ENCODE results near the gene CRIP3.

The CRIP3 gene

GRCh38 chr6:43286456-43286979, 22.1 kb downstream of the CRIP3 start:
- no peak overlapping the region for H4K91ac ChIP-seq (ENCODE audit: low read depth, low read length)

GRCh38 chr6:43285832-43286231, 22.8 kb downstream of the CRIP3 start:
- no CpG with 5 or more reads among the region's 5 CpGs for whole genome bisulfite sequencing (ENCODE audit: extremely low coverage, insufficient coverage, insufficient read length)

More at GRCh38 chr6:43286456-43286979, 22.1 kb downstream of the CRIP3 start:
- Histone ChIP-seq H2BK12ac (ENCODE audit: low read length) (no peak overlapping the region), H3K23ac (ENCODE audit: low read length) (no peak overlapping the region), H3K4me2 (ENCODE audit: low read length) (no peak overlapping the region), H4K8ac (ENCODE audit: low read depth, low read length) (no peak overlapping the region), H3K79me1 (ENCODE audit: low read length) (no peaks in the 10 kb centered on the region), H3K14ac (ENCODE audit: low read length) (no peak overlapping the region), H3K36me3 (ENCODE audit: control insufficient read depth in 1 of 2, insufficient read depth in 2 of 2, low read length in 2 of 2) (no peaks in the 10 kb centered on the region), H2BK5ac (ENCODE audit: low read depth, low read length, poor library complexity) (no peak overlapping the region), H3K9me3 (ENCODE audit: insufficient read depth, low read depth, low read length) (no peaks in the 10 kb centered on the region), H4K12ac (ENCODE audit: low read depth, low read length) (no peak overlapping the region), H3K27me3 (ENCODE audit: insufficient read depth, low read length) (peaks cover 7% of the 10 kb centered on the region), H3K9ac (ENCODE audit: low read length) (no peak overlapping the region), H3K27ac (ENCODE audit: low read depth, low read length) (no peak overlapping the region), H2AK5ac (ENCODE audit: low read length) (no peak overlapping the region), H2AFZ (ENCODE audit: insufficient read depth, low read length, poor library complexity) (no peak overlapping the region), H3K4me3 (ENCODE audit: low read depth, low read length) (no peak overlapping the region), H3K18ac (ENCODE audit: low read length) (no peak overlapping the region), H3K79me2 (ENCODE audit: control insufficient read depth, insufficient read depth, low read length, poor library complexity) (no peaks in the 10 kb centered on the region), H3K4ac (ENCODE audit: low read depth, low read length) (no peak overlapping the region), H2BK120ac (ENCODE audit: insufficient read depth, low read length, poor library complexity) (no peak overlapping the region), H3K4me1 (ENCODE audit: control insufficient read depth in 1 of 2, insufficient read depth in 2 of 2, low read length in 2 of 2) (peaks cover 0 to 4% of the 10 kb centered on the region in 2 experiments)
- DNase-seq = no peak
- no CpG with 5 or more reads among the region's 6 CpGs for WGBS (ENCODE audit: extremely low coverage, insufficient coverage, insufficient read length)

GRCh38 chr6:43284991-43285781, 23.4 kb downstream of the CRIP3 start:
- H3K4ac ChIP-seq (ENCODE audit: low read depth, low read length) = no peak overlapping the region
- H3K79me2 ChIP-seq (ENCODE audit: control insufficient read depth, insufficient read depth, low read length, poor library complexity) = no peaks in the 10 kb centered on the region
- peak overlapping the region; percentile 8 for H2AFZ ChIP-seq (ENCODE audit: insufficient read depth, low read length, poor library complexity)
- H3K18ac ChIP-seq (ENCODE audit: low read length) = no peak overlapping the region
- H3K9ac ChIP-seq (ENCODE audit: low read length) = no peak overlapping the region
- H3K4me3 ChIP-seq (ENCODE audit: low read depth, low read length) = no peak overlapping the region
- no peak overlapping the region for H2AK5ac ChIP-seq (ENCODE audit: low read length)
- peaks cover 0 to 7% of the 10 kb centered on the region in 2 experiments for H3K4me1 ChIP-seq (ENCODE audit: control insufficient read depth in 1 of 2, insufficient read depth in 2 of 2, low read length in 2 of 2)
- peaks cover 7% of the 10 kb centered on the region for H3K27me3 ChIP-seq (ENCODE audit: insufficient read depth, low read length)
- no peak overlapping the region for H3K27ac ChIP-seq (ENCODE audit: low read depth, low read length)
- DNase-seq = no peak
- H2BK12ac ChIP-seq (ENCODE audit: low read length) = no peak overlapping the region
- H4K12ac ChIP-seq (ENCODE audit: low read depth, low read length) = no peak overlapping the region
- no peaks in the 10 kb centered on the region for H3K9me3 ChIP-seq (ENCODE audit: insufficient read depth, low read depth, low read length)
- no peak overlapping the region for H4K8ac ChIP-seq (ENCODE audit: low read depth, low read length)
- no peaks in the 10 kb centered on the region for H3K79me1 ChIP-seq (ENCODE audit: low read length)
- H3K14ac ChIP-seq (ENCODE audit: low read length) = no peak overlapping the region
- H2BK120ac ChIP-seq (ENCODE audit: insufficient read depth, low read length, poor library complexity) = no peak overlapping the region
- H4K91ac ChIP-seq (ENCODE audit: low read depth, low read length) = no peak overlapping the region
- no CpG with 5 or more reads among the region's 83 CpGs for WGBS (ENCODE audit: extremely low coverage, insufficient coverage, insufficient read length)
- H2BK5ac ChIP-seq (ENCODE audit: low read depth, low read length, poor library complexity) = no peak overlapping the region
- H3K23ac ChIP-seq (ENCODE audit: low read length) = no peak overlapping the region
- H3K36me3 ChIP-seq (ENCODE audit: control insufficient read depth in 1 of 2, insufficient read depth in 2 of 2, low read length in 2 of 2) = no peaks in the 10 kb centered on the region
- peak overlapping the region; percentile 56 for H3K4me2 ChIP-seq (ENCODE audit: low read length)

More at GRCh38 chr6:43285832-43286231, 22.8 kb downstream of the CRIP3 start:
- H3K14ac ChIP-seq (ENCODE audit: low read length) = no peak overlapping the region
- H2AK5ac ChIP-seq (ENCODE audit: low read length) = no peak overlapping the region
- no peaks in the 10 kb centered on the region for H3K79me1 ChIP-seq (ENCODE audit: low read length)
- H3K23ac ChIP-seq (ENCODE audit: low read length) = no peak overlapping the region
- H3K4me2 ChIP-seq (ENCODE audit: low read length) = no peak overlapping the region
- H2BK5ac ChIP-seq (ENCODE audit: low read depth, low read length, poor library complexity) = no peak overlapping the region
- H4K12ac ChIP-seq (ENCODE audit: low read depth, low read length) = no peak overlapping the region
- H2AFZ ChIP-seq (ENCODE audit: insufficient read depth, low read length, poor library complexity) = no peak overlapping the region
- no peak overlapping the region for H3K4me3 ChIP-seq (ENCODE audit: low read depth, low read length)
- no peak overlapping the region for H3K9ac ChIP-seq (ENCODE audit: low read length)
- no peak for DNase-seq
- no peak overlapping the region for H3K27ac ChIP-seq (ENCODE audit: low read depth, low read length)
- H3K79me2 ChIP-seq (ENCODE audit: control insufficient read depth, insufficient read depth, low read length, poor library complexity) = no peaks in the 10 kb centered on the region
- H3K4me1 ChIP-seq (ENCODE audit: control insufficient read depth in 1 of 2, insufficient read depth in 2 of 2, low read length in 2 of 2) = peaks cover 0 to 5% of the 10 kb centered on the region in 2 experiments
- H2BK12ac ChIP-seq (ENCODE audit: low read length) = no peak overlapping the region
- no peaks in the 10 kb centered on the region for H3K36me3 ChIP-seq (ENCODE audit: control insufficient read depth in 1 of 2, insufficient read depth in 2 of 2, low read length in 2 of 2)
- no peak overlapping the region for H3K4ac ChIP-seq (ENCODE audit: low read depth, low read length)
- no peak overlapping the region for H4K8ac ChIP-seq (ENCODE audit: low read depth, low read length)
- H4K91ac ChIP-seq (ENCODE audit: low read depth, low read length) = no peak overlapping the region
- no peaks in the 10 kb centered on the region for H3K9me3 ChIP-seq (ENCODE audit: insufficient read depth, low read depth, low read length)
- no peak overlapping the region for H2BK120ac ChIP-seq (ENCODE audit: insufficient read depth, low read length, poor library complexity)
- peaks cover 7% of the 10 kb centered on the region for H3K27me3 ChIP-seq (ENCODE audit: insufficient read depth, low read length)
- no peak overlapping the region for H3K18ac ChIP-seq (ENCODE audit: low read length)

GRCh38 chr6:43283905-43284304, 24.7 kb downstream of the CRIP3 start:
- DNase-seq = peak in 1 of 2 donors; percentile 28
- H3K4me1 ChIP-seq (ENCODE audit: control insufficient read depth in 1 of 2, insufficient read depth in 2 of 2, low read length in 2 of 2) = peaks cover 0 to 7% of the 10 kb centered on the region in 2 experiments
- H3K27me3 ChIP-seq (ENCODE audit: insufficient read depth, low read length) = peaks cover 7% of the 10 kb centered on the region
- H4K12ac ChIP-seq (ENCODE audit: low read depth, low read length) = no peak overlapping the region
- no peaks in the 10 kb centered on the region for H3K36me3 ChIP-seq (ENCODE audit: control insufficient read depth in 1 of 2, insufficient read depth in 2 of 2, low read length in 2 of 2)
- whole genome bisulfite sequencing (ENCODE audit: extremely low coverage, insufficient coverage, insufficient read length) = no CpG with 5 or more reads among the region's 27 CpGs
- H3K79me2 ChIP-seq (ENCODE audit: control insufficient read depth, insufficient read depth, low read length, poor library complexity) = no peaks in the 10 kb centered on the region
- no peak overlapping the region for H2BK12ac ChIP-seq (ENCODE audit: low read length)
- no peak overlapping the region for H3K4me2 ChIP-seq (ENCODE audit: low read length)
- no peak overlapping the region for H3K23ac ChIP-seq (ENCODE audit: low read length)
- H3K79me1 ChIP-seq (ENCODE audit: low read length) = no peaks in the 10 kb centered on the region
- H3K14ac ChIP-seq (ENCODE audit: low read length) = no peak overlapping the region
- H3K4me3 ChIP-seq (ENCODE audit: low read depth, low read length) = no peak overlapping the region
- H3K18ac ChIP-seq (ENCODE audit: low read length) = no peak overlapping the region
- no peak overlapping the region for H4K91ac ChIP-seq (ENCODE audit: low read depth, low read length)
- H3K9me3 ChIP-seq (ENCODE audit: insufficient read depth, low read depth, low read length) = no peaks in the 10 kb centered on the region
- H3K9ac ChIP-seq (ENCODE audit: low read length) = no peak overlapping the region
- no peak overlapping the region for H2AK5ac ChIP-seq (ENCODE audit: low read length)
- no peak overlapping the region for H3K27ac ChIP-seq (ENCODE audit: low read depth, low read length)
- no peak overlapping the region for H2AFZ ChIP-seq (ENCODE audit: insufficient read depth, low read length, poor library complexity)
- H4K8ac ChIP-seq (ENCODE audit: low read depth, low read length) = no peak overlapping the region
- H3K4ac ChIP-seq (ENCODE audit: low read depth, low read length) = no peak overlapping the region
- H2BK5ac ChIP-seq (ENCODE audit: low read depth, low read length, poor library complexity) = no peak overlapping the region
- no peak overlapping the region for H2BK120ac ChIP-seq (ENCODE audit: insufficient read depth, low read length, poor library complexity)

Data from trophoblast cell (in vitro differentiated cells and primary cell).